HG02642 (cell line): ENCODE data around the gene WNT3.

Source experiments
- ATAC-seq: cut with Tn5 transposase; IDR thresholded peaks from one replicate; pipeline ENCODE4 v1.9.1; 2021; ENCODE audit warnings: mild to moderate bottlenecking; ENCODE audit not compliant: unreplicated experiment, poor library complexity

Gene WNT3

GRCh38 chr17:46837521-46837920 lies 19.0 kb upstream of the WNT3 start:
- no peak for ATAC-seq

DNA sequence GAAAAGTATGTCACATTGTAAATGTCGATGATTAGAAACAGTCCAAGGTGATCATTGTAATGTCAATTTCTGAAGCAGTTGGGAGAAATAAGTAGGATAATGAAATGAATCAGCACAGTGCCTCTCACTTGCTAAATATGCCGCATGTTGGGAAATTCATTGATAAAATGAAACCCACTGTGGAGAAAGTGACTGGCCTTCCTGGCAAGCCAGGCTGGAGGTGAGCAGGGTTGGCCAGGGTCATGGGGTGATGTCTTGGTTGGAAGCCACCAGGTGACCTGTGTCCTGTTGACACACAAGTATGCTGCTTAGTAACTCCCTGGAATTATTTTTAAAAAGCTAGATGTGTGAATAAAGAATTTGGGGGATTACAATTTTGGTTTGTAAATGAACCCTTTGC lies 18.0 kb upstream of the WNT3 start:
- ATAC-seq, result no peak

- ATAC-seq, result no peak
These were observed 16.4 kb upstream of the WNT3 start for GRCh38 chr17:46834846-46835245.

DNA sequence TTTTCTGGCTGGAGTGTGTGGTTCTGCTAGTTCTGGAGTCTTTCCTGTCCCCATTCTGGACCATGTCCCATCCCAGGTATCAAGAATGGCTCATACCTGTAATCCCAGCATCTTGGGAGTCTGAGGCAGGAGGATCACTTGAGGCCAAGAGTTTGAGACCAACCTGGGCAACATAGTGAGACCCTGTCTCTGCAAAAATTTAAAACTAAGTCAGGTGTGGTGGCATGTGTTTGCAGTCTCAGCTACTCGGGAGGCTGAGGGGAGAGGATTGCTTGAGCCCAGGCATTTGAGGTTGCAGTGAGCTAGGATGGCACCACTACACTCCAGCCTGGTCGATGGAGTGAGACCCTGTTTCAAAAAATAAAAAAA lies 15.3 kb upstream of the WNT3 start:
- ATAC-seq, result no peak

DNA sequence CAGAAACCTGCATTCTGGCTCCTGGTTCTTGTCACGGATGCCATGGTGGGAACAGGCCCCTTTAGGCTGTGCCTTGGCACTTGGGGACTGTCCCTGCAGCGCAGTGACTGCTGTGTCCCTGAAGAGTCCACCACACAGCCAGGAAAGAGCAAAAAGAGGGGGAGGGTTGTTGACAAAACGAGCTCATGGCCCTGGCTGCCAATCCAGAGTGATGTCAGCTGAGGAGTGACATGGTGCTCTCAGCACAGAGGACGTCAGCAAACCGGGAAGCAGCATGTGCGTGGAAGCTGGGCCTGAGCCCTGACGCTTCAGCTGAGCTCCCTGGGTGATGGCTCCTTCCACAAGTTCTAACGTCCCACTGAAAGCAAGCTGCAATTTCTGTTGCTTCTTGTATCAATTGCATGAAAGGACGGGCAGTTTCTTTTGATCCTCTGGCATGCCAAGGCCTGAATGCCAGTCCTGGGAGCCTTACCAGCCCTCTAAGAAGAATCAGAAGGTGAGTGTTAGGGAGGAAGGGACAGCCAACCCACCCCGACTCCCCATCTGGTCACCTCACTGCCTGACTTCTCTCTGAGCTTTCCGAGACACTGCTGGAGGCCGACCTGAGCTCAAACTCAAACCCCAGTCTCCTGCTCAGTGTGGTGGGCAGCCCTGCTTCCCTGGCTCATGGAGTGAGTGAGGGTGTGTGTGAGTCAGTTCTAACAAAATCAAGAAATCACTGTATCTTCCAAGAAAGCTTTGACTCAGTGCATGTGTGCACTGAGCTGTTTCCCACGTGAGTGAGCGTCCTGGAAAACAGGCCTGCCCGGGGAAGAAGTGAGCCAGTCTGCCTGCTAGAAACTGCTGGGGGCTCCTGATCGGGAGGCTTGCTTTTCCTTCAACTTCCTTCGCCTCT lies 14.7 kb upstream of the WNT3 start:
- ATAC-seq, result no peak

DNA sequence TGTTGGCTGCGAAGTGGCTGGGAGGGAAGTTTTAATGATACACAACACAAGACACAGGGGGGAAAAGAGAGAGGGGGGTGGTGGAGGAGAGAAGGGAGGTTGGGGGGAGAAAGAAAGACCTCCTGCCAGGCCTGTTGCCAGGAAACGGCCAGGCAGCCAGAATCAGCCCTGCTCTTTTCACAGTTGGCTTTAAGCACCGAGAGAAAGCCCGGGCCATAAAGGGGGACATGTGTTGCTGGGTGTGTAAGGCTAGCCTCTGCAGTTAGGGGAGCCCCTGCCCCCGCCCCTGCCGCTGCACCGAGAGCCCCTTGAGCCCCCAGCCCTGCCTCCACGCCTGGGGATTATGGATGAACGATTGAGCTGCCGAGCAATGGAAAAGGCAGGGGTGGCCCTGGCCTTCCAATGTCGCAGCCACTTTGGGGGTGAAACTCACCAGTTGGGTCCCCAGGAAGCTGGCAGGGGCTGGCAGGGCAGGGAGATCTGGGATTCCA lies 13.9 kb upstream of the WNT3 start:
- no peak for ATAC-seq

- no peak for ATAC-seq
These were observed 13.3 kb upstream of the WNT3 start for GRCh38 chr17:46831573-46832330.

DNA sequence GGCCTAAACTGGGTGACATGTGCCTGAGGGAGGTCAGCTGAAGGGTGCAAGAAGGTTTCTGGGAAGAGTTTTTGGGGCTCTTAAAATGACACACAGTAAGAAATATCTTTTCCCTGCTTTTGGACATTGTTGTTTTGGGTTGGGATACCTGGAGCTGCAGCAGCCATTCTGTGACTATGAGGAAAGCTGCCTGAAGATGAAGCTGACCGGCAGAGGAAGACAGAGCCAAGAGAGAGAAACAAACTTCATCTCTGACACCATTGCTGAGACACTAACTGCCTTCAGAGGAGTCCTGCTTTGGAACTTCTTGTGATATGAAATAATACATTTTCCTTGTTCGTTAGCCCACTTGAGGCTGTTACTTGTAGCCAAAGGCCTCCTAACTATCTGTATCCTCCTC lies 8.8 kb upstream of the WNT3 start:
- no peak for ATAC-seq

GRCh38 chr17:46826116-46826515 lies 7.6 kb upstream of the WNT3 start:
- ATAC-seq, result no peak

GRCh38 chr17:46823657-46824056 lies 5.2 kb upstream of the WNT3 start:
- ATAC-seq, result no peak

- no peak for ATAC-seq
These were observed 4.0 kb upstream of the WNT3 start for GRCh38 chr17:46822388-46822921.

GRCh38 chr17:46821482-46822387 lies 3.2 kb upstream of the WNT3 start:
- ATAC-seq, result no peak

- ATAC-seq, result no peak
These were observed 2.3 kb upstream of the WNT3 start for GRCh38 chr17:46820592-46821450.

- ATAC-seq, result no peak
These were observed 1.4 kb upstream of the WNT3 start for GRCh38 chr17:46819906-46820351.

DNA sequence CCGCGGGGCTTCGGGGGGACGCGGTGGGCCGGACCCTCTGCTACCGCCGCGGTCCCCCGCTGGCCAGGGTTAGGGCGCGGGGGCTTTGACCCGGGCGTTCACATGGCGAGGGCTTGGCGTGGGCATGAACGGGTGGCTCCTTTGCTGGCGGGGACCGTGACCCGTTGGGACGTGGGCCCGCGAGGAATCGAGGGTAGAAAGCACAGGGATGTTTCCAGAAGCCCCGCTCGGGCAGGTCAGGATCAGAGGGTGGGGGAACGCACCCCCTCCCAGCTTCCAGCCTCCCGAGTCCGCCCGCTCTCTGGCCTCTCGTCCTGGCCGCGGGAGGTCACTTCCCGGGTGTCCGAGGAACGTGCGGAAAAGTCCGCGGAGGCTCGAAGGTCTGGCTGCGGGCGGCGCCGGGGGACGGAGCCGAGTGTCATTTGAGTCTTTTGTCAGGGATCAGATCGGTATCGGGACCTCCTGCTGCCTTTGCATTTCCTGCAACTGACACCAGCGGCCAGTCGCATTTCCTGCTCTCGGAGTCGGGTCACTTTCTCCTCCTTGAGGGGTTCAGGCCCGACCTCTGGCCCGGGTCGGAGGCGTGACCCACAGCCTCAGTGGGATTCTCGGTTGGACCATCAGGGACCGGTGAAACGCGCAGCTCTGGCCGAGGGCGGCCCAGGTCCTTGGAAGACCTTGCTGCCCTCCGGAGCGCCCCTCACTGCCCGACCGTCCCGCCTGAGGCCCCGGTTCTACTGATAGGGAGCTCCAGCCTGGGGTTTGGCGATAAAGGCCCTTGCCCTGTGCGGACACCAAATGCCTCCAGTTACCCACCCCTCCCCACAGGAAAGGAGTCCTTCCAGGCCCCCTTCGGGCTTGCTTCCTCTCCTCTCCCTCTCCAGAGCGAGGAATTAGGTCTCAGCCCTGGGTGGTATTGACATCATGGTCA lies 702 bp upstream of the WNT3 start:
- ATAC-seq, result no peak

GRCh38 chr17:46817901-46818209 lies 637 bp downstream of the WNT3 start:
- ATAC-seq, result no peak

DNA sequence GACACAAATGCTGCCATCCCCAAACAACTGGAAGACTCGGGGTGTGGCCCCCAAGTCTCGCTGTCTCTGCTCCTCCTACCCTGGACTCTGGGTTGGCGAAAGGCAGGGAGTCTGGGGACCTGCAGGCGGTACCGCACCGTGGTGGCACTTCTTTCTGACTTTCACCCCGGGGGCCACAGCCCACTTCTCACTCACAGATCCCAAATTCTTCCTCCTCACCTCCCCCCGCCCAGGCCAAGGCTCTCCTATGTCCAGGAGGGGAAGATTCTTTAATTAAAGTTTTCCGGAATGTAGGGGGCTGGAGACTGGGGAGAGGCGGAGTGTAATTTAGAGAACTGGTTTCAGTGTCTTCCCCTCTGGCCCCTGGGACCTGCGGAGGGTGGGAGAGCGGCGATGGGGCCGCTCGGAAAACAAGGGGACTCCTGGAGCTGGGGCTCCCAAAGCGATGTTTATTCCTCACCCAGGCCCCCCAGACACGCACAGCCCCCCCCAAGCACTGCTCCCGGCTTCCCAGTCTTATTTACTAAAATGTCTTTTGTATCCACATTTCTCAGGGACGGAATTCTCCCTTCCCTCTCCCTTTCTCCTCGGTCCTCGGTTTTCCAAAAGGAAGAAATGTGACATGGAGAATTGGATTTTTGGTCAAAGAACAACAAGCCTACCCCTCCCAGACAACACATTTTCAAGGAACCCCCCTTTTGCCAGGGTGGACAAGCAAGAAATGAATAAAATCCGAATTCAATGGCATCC lies 1.2 kb downstream of the WNT3 start:
- ATAC-seq, result no peak
